Stomach (tissue), 4 donors: ENCODE results near the gene PPAN.

Experiments
- POLR2A ChIP-seq, 4 donors: fragments of 450-650 bp; IDR thresholded peaks; one replicate each; pipeline ENCODE4 v1.6.1; 2016; ENCODE audit warnings: antibody characterized with exemption in 4 of 4, control low read depth in 2 of 4, mild to moderate bottlenecking in 1 of 4, moderate library complexity in 1 of 4
- TF ChIP-seq, protein P1 (sequence below), 7 experiments: fragments of 450-650 bp in 4 of 7; fragments of 200-600 bp in 3 of 7; sonication (generic) in 3 of 7; IDR thresholded peaks; one replicate each; pipeline ENCODE4 v1.5.1; 2016 to 2019; ENCODE audit warnings: antibody characterized with exemption in 7 of 7, control low read depth in 2 of 7, mild to moderate bottlenecking in 1 of 7

DNA sequence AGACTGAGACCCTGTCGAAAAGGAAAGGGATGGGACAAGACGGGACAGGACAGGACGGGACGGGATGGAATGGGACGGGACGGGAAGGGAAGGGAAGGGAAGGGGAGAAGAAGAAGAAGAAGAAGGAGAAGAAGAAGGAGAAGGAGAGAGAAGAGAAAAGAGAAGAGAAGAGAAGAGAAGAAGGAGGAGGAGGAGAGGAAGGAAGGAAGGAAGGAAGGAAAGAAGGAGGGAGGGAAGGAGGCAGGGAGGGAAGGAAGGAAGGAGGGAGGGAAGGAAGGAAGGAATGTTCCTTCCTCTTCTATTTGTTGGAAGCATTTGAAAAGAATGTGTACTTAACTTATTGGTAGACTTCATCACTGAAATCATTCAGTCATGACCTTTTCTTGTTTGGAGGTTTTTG is 29.6 kb upstream of the PPAN start:
- TF ChIP-seq POLR2A (IDR thresholded peaks at IDR 0.05), result no peak
- TF ChIP-seq, protein P1, sequence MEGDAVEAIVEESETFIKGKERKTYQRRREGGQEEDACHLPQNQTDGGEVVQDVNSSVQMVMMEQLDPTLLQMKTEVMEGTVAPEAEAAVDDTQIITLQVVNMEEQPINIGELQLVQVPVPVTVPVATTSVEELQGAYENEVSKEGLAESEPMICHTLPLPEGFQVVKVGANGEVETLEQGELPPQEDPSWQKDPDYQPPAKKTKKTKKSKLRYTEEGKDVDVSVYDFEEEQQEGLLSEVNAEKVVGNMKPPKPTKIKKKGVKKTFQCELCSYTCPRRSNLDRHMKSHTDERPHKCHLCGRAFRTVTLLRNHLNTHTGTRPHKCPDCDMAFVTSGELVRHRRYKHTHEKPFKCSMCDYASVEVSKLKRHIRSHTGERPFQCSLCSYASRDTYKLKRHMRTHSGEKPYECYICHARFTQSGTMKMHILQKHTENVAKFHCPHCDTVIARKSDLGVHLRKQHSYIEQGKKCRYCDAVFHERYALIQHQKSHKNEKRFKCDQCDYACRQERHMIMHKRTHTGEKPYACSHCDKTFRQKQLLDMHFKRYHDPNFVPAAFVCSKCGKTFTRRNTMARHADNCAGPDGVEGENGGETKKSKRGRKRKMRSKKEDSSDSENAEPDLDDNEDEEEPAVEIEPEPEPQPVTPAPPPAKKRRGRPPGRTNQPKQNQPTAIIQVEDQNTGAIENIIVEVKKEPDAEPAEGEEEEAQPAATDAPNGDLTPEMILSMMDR (IDR thresholded peaks at IDR 0.05), result no peak
